ENCODE data around the gene SDK2.

GRCh38 chr17:73546114-73546513 is 98.1 kb downstream of the SDK2 start:
- TF ChIP-seq EP300 (IDR thresholded peaks at IDR 0.05): no peak
- no peak for TF ChIP-seq POLR2A (IDR thresholded peaks at IDR 0.05)
- no peak for TF ChIP-seq CTCF (IDR thresholded peaks at IDR 0.05)

Measured in ovary (tissue), 3 donors.